ENCODE data around the gene CREB5.

The CREB5 gene

DNA sequence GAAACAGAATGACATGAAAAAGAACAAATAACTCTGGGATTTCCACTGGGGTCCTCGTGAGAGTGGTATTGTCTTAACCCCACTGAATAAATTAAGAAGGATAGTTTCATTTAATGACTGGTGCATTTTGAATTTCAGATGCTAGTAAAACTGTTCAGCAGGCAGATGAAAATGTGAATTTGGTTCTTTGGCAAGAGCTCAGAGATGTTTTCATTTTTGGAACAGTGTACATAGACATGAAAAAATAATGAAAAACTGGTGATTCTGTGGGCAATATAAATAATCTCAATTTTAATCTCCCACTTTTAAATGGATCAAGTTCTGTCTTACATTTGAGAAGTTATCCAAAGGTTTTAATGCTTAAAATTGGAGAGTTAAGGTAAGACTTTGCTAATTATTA, 461.7 kb downstream of the CREB5 start:
- FAIRE-seq (no peak), DNase-seq (ENCODE audit: low spot score) (no peak)
